ENCODE measurements around the gene TRIM67.

The TRIM67 gene

DNA sequence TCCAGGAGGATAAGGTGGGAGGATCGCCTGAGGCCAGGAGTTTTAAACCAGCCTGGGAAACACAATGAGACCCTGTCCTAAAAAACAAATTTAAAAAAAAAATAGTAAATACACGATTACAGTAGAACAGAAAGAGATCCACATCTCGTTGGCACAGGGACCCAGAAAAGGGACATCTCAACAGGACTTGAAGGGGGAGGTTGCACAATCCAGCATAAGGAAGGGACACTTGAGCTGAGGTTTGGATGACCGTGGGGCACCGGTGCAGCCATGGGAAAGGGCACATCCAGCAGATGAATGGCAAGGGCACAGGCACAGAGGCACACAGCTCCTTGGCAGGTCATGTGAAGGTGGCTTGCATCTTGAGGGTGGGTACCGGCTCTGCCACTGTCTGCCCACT lies 20.5 kb downstream of the TRIM67 start:
- in situ Hi-C loops (cut with MboI; ENCODE audit: low sequenced_read_pairs), result no loop called here

GRCh38 chr1:231183639-231184590 lies 22.1 kb downstream of the TRIM67 start:
- in situ Hi-C loops (cut with MboI; ENCODE audit: low sequenced_read_pairs), result no loop called here

GRCh38 chr1:231184891-231185290 lies 23.0 kb downstream of the TRIM67 start:
- in situ Hi-C loops (cut with MboI; ENCODE audit: low sequenced_read_pairs), result no loop called here

DNA sequence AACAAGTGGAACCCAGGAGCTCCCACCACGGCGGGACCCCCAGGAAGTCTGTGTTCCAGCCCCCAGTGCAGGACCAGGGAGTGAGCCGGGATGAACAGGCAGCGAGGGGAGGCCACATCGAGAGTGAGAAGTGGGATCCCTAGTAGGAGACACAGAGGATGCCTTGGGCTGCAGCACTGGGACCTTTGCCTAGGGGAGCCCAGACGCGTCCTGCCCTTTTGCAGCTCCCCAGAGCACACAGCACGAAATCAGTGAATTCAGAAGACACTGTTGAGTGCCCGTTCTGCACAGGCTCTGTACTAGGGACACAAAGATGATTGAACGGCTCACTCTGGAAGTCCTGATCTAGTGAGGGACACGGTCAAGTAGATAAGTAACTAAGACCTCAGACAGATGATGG lies 23.5 kb downstream of the TRIM67 start:
- in situ Hi-C loops (cut with MboI; ENCODE audit: low sequenced_read_pairs), result no loop called here

DNA sequence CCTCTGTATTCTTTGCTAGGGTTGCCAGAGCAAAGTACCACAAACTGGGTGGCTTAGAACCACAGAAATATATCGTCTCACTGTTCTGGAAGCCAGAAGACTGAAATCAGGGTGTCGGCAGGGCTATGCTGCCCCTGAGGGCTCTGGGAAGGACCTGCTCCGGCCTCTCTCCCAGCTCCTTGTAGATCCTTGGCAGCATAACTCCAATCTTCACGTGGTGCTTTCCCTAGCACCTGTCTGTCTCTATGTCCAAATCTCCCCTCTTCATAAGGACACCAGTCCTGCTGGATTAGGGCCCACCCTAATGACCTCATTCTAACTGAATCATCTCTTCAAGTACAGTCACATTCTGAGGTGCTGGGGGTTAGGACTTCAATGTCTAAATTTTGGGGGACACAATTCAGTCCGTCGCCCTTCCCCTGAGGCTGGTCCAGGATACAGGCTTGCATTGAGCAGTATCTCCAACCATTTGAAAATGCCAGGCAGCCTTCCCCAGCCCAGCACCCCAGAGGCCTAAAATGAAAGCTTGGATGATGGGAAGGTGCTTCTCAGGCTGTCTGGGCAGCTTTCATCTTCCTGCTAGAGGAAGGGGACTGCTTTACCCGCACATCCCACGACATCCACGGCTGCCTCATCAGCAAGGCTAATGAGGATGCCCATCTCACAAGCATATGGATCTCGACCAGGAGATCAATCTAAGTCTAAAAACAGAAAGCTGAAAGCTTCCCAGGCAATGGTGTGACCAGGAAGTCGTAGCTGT lies 24.7 kb downstream of the TRIM67 start:
- in situ Hi-C loops (cut with MboI; ENCODE audit: low sequenced_read_pairs), result no loop called here

DNA sequence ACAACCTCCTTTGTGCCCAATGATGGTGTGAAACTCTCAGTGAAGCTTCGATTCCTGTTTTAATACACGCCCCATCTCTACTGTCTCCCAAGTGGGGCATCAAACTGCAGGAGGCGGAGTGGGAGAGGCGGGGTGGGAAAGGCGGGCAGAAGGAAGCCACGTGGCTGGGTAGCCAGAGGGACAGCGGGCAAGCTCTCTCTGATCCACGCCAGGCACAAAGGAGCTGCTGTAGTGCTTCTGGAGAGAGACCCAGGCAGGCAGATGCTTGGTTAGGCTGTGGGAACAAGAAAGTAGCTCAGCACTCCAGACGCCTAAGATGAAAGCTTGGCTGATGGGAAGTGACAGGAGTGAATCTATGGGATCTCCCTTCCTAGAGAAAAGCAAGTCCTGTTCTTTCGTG lies 25.7 kb downstream of the TRIM67 start:
- in situ Hi-C loops (cut with MboI; ENCODE audit: low sequenced_read_pairs), result no loop called here

DNA sequence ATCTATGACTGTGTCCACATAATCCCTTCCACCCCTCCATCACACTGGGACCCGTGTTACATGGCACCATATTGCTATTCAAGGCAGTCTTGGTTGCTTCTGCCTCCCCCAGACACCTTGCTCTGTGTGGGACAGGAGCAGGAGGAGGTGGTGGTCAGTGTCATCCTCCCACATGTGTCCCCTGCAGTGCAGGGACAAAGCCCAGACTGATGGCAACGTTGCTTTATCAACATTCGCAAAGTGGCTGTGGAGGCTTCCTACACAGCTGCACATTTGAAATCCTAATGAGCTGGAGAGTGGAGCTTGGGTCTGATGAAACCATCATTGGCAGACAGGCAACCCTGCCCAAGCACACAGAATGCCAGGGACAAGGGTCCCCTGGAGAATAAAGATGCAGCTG lies 26.2 kb downstream of the TRIM67 start:
- in situ Hi-C loops (cut with MboI; ENCODE audit: low sequenced_read_pairs), result no loop called here

DNA sequence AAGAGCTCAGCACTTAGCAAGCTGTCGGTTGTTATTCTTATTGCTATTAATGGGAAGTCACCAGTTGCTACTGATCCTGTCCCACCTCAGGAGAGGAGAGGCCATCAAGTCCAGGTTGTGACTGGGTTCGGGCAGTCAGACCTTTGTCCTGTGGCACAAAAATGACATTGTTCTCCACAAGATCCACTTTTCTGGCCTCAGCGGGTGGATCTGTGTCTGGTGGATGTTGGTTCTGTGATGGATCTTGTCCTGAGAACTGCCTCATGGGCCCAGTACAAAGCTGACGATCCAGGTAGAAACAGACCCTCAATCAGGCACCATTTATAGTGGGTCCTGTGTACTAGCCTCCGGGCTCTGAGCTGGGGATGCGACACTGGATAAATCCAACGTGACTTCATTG lies 26.9 kb downstream of the TRIM67 start:
- in situ Hi-C loops (cut with MboI; ENCODE audit: low sequenced_read_pairs), result no loop called here

GRCh38 chr1:231189683-231190270 lies 27.9 kb downstream of the TRIM67 start:
- in situ Hi-C loops (cut with MboI; ENCODE audit: low sequenced_read_pairs), result no loop called here

GRCh38 chr1:231190456-231190855 lies 28.6 kb downstream of the TRIM67 start:
- in situ Hi-C loops (cut with MboI; ENCODE audit: low sequenced_read_pairs), result no loop called here

DNA sequence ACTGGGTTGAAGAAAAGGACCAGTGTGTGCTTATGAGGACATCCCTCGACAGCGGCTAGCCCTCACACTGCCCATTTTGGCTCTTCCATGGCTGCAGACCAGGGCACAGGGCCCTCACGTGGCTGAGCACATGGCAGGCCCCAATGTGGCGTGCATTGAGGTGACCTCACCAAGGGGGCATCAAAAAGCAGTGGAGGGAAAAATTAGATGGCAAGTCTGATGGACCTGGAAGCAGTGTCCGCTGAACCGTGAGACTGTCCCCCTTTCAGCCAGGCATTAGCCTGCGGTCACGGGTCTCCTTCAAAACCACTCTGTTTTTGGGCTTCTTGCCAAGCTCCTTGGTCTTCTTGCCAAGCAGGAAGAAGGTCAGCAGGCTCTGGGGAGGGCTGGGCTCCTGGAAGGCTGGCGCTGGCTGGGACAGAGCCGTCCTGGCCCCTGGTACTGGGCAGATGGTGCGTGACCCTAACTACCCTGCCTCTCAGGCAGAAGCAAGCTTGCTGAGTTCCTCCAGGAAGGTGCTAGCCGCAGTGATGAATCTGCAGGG lies 30.8 kb downstream of the TRIM67 start:
- in situ Hi-C loops (cut with MboI; ENCODE audit: low sequenced_read_pairs), result no loop called here

DNA sequence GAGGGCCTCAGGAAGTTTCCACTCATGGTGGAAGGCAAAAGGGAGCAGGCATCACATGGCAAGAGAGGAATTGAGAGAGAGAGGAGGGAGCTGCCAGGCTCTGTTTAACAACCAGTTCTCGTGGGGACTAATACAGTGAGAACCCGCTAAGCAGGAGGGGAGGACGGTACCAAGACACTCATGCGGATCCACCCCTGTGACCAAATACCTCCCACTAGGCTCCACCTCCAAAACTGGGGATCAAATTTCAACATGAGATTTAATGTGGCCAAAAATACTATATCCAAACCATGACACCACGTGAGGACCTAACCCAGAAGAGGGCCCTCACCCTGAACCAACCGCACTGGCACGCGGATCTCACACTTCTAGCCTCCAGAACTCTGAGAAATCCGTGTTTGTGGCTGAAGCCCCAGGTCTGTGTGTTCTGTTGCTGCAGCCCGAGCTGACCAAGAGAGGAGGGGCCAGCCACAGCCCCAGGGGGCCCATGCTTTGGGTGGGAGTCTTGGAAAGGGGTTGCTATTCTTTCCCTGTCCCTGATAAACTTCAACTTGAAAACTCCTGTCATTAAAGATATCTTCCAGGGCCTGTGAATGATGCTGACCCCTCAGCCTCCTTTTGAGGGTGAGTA lies 32.0 kb downstream of the TRIM67 start:
- in situ Hi-C loops (cut with MboI; ENCODE audit: low sequenced_read_pairs), result no loop called here

- in situ Hi-C loops (cut with MboI; ENCODE audit: low sequenced_read_pairs), result no loop called here
Observed at GRCh38 chr1:231194476-231194842, 32.6 kb downstream of the TRIM67 start.

- in situ Hi-C loops (cut with MboI; ENCODE audit: low sequenced_read_pairs), result no loop called here
Observed at GRCh38 chr1:231194843-231195516, 33.1 kb downstream of the TRIM67 start.

DNA sequence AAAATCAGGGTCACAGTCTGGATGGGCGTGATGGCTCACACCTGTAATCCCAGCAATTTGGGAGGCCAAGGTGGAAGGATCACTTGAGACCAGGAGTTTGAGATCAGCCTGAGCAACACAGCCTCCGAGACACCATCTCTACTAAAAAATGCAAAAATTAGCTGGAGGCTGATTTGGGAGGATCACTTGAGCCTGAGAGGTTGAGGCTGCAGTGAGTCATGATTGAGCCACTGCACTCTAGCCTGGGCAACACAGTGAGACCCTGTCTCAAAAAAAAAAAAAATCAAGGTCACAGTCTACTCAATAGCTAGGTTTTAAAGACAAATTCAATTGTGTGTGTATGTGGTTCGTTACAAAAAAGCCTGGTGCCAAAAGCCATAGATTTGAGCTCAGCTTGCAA lies 34.4 kb downstream of the TRIM67 start:
- in situ Hi-C loops (cut with MboI; ENCODE audit: low sequenced_read_pairs), result no loop called here

DNA sequence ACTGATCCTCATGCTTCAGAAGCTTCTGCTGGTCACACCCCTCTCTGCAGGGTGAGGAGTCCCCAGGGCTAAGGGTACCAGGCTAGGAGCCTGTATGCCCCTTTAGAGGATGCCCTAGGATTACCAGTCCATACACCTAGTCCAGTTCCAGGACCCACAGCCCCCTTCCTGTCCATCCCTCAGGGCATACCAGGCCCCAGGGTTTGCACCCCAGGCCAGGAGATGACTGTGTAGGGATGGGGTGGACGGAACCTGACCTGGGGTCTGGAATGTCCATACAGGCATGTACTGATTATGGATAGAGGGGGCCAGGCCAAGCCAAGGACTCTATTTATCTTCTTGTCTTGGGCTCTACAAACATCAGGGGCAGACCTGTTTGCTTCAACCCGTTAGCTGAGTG lies 34.9 kb downstream of the TRIM67 start:
- in situ Hi-C loops (cut with MboI; ENCODE audit: low sequenced_read_pairs), result no loop called here

DNA sequence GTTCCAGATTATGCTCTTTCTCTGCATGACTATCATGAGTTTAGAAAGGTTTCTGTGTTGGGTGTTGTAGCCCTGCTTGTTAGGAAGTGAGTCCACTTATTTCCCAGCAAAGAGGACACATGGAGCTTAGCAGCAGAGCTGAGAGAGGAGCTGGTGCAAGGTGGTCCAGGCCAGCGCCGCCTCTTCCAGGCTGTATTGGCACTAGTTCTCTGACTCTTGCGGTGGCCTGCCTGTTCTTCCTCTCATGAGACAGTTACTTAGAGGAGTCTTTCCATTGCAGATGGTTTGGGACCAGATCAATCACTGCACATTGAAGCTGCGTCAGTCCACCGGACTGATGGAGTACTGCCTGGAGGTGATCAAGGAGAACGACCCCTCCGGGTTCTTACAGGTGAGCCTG lies 38.0 kb downstream of the TRIM67 start:
- in situ Hi-C loops (cut with MboI; ENCODE audit: low sequenced_read_pairs), result no loop called here

DNA sequence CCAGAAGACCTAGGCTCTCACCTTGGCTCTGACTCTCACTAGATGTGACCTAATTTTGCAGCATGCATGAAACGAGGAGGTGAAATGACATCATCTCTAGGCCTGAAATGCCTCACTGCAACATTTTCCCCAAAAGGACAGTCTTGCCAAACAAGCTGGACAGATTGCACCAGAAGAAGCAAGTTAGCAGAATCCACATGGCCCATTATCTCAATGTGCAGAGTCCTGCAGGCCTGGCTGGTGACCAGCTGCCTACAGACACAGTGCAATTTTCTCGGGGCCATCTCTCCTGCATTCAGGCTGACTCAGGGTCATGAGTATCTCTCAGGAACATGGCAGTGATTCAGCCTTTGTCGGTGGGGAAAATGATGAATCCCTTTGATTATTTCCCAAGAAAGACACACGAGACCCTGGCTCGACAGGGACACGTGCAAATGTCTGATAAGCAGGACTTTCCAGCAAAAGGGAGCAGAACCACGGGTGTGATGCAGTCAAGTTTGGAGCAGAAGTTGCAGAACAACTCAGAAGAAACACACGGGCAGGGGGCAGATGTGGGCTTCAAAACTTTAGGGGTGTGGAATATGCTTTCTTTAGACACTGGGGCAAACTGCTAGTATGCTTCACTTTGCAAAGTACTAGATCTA lies 38.7 kb downstream of the TRIM67 start:
- in situ Hi-C loops (cut with MboI; ENCODE audit: low sequenced_read_pairs), result no loop called here

GRCh38 chr1:231201375-231201978 lies 39.6 kb downstream of the TRIM67 start:
- in situ Hi-C loops (cut with MboI; ENCODE audit: low sequenced_read_pairs), result no loop called here

Data from hTERT RPE-1 (cell line).